Measurements from ENCODE around the gene GPATCH8.

DNA sequence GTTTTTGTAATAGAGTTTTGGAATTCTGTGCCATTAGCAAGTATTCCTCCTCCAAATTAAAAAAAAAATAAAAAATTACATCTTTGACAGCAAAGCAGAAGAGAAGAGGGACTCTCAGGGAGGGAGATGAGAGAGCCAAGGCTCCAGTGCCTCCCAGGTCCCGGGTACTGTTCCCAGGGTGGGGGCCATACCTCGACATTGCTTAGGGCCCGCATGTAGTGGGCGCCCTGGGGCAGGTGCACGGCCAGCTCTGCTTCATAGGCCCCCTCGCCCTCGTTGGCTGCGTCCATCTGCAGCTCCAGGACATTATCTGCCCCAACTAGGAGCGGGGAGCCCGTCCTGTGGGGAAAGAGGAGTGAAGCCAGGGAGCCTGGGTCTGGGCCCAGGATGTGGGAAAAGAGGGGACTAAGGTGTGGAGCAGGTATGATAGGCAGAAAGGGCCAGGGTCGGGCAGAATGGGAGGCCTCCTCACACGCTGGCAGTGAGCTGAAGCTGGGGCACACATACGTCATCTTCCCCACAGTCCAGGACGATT is 125.0 kb downstream of the GPATCH8 start:
- TF ChIP-seq, protein P1, sequence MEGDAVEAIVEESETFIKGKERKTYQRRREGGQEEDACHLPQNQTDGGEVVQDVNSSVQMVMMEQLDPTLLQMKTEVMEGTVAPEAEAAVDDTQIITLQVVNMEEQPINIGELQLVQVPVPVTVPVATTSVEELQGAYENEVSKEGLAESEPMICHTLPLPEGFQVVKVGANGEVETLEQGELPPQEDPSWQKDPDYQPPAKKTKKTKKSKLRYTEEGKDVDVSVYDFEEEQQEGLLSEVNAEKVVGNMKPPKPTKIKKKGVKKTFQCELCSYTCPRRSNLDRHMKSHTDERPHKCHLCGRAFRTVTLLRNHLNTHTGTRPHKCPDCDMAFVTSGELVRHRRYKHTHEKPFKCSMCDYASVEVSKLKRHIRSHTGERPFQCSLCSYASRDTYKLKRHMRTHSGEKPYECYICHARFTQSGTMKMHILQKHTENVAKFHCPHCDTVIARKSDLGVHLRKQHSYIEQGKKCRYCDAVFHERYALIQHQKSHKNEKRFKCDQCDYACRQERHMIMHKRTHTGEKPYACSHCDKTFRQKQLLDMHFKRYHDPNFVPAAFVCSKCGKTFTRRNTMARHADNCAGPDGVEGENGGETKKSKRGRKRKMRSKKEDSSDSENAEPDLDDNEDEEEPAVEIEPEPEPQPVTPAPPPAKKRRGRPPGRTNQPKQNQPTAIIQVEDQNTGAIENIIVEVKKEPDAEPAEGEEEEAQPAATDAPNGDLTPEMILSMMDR (IDR thresholded peaks at IDR 0.05), result no peak
- TF ChIP-seq POLR2A (IDR thresholded peaks at IDR 0.05) (no peak), EP300 (IDR thresholded peaks at IDR 0.05) (no peak)
